Neural crest cell (in vitro differentiated cells): ENCODE data around the gene PLAAT4. TPM values are rescaled to one million over a fixed set of nuclear protein-coding genes. Genes with fewer than 3 reads are reported as not detected.
"Not testable (repeated sequence)": the region's sequence is repeated elsewhere in the genome, so short reads cannot be mapped to it uniquely, and the experiment has no call there.

Source experiments
- DNase-seq: peaks from one replicate; pipeline ENCODE4 v3.0.0; 2021; ENCODE audit warnings: low read depth, mixed read lengths, low spot score
- H3K27ac Mint-ChIP-seq: one replicate; pipeline ENCODE4 v1.8.0; 2021; ENCODE audit warnings: mild to moderate bottlenecking, mixed read lengths; ENCODE audit not compliant: unreplicated experiment
- H3K27me3 Mint-ChIP-seq: 2 replicates; pipeline ENCODE4 v1.8.0; 2021; ENCODE audit warnings: low read depth, mild to moderate bottlenecking, mixed read lengths
- H3K36me3 Mint-ChIP-seq: 2 replicates; pipeline ENCODE4 v1.8.0; 2021; ENCODE audit warnings: low read depth, mild to moderate bottlenecking, mixed read lengths
- H3K4me1 Mint-ChIP-seq: 2 replicates; pipeline ENCODE4 v1.8.0; 2021; ENCODE audit warnings: mixed read lengths
- H3K4me3 Mint-ChIP-seq: one replicate; pipeline ENCODE4 v1.8.0; 2021; ENCODE audit warnings: mild to moderate bottlenecking, mixed read lengths
- H3K9me3 Mint-ChIP-seq: 2 replicates; pipeline ENCODE4 v1.8.0; 2021; ENCODE audit warnings: mixed read lengths
- total RNA-seq: library from RNA; stranded (reverse); gene quantifications from 2 replicates; pipeline ENCODE4 v1.2.1, GENCODE V29; 2021
- TF ChIP-seq, protein P1 (sequence below): fragments of 200-600 bp; sonication (generic); conservative IDR thresholded peaks from 2 replicates; pipeline ENCODE4 v1.5.0; 2021; ENCODE audit warnings: antibody characterized with exemption, mild to moderate bottlenecking

Gene PLAAT4
- total RNA-seq, 1 donor from 2014 or later = not detected

DNA sequence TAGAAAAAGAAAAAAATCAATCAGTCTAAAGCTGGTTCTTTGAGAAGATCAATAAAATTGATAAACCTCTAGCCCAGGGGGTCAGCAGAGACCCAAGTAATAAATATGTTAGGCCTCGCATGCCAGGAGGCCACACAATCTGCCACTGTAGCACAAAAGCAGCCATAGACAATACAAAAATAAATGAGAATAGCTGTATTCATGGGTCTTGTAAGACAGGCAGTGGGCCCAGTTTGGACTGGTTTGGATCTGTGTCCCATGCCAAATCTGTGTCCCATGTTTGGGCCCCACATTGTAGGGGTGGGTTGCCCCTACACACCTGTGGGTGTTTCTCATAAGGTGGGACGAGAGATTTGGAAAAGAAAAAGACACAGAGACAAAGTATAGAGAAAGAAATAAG, 6.6 kb upstream of the PLAAT4 start:
- DNase-seq = no peak
- H3K4me1 Mint-ChIP-seq = peaks cover 15% of the 10 kb centered on the region
- no peaks in the 10 kb centered on the region for H3K36me3 Mint-ChIP-seq
- TF ChIP-seq, protein P1, sequence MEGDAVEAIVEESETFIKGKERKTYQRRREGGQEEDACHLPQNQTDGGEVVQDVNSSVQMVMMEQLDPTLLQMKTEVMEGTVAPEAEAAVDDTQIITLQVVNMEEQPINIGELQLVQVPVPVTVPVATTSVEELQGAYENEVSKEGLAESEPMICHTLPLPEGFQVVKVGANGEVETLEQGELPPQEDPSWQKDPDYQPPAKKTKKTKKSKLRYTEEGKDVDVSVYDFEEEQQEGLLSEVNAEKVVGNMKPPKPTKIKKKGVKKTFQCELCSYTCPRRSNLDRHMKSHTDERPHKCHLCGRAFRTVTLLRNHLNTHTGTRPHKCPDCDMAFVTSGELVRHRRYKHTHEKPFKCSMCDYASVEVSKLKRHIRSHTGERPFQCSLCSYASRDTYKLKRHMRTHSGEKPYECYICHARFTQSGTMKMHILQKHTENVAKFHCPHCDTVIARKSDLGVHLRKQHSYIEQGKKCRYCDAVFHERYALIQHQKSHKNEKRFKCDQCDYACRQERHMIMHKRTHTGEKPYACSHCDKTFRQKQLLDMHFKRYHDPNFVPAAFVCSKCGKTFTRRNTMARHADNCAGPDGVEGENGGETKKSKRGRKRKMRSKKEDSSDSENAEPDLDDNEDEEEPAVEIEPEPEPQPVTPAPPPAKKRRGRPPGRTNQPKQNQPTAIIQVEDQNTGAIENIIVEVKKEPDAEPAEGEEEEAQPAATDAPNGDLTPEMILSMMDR = no peak
- H3K27ac Mint-ChIP-seq = no peak overlapping the region
- no peaks in the 10 kb centered on the region for H3K9me3 Mint-ChIP-seq
- H3K27me3 Mint-ChIP-seq = peaks cover 46% of the 10 kb centered on the region
- no peak overlapping the region for H3K4me3 Mint-ChIP-seq

DNA sequence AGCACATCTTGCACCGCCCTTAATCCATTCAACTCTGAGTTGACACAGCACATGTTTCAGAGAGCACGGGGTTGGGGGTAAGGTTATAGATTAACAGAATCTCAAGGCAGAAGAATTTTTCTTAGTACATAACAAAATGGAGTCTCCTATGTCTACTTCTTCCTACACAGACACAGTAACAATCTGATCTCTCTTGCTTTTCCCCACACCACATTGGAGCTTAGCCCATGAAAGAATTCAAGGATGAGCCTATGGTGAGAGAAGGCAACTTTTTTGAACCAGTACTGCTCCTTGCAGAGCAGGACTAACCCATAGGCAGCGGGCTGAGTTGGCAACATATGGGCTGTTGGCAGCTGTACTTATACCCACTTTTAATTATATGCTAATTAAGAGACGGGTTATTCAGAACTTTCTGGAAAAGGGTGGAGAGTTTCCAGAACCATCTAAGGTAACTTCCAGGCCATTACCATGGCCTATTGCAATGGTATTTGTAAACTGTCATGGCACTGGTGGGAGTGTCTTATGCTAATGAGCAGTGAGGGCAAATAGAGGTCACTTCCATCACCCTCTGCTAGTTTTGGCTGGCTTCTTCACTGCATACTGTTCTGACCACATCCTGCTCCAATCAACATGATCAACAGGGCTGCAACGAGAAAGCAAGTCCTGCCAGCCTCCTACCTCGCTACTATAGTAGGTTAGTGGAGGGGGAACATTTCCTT, 5.4 kb upstream of the PLAAT4 start:
- not testable (repeated sequence) for H3K4me3 Mint-ChIP-seq, H3K36me3 Mint-ChIP-seq, H3K9me3 Mint-ChIP-seq, H3K27ac Mint-ChIP-seq, DNase-seq
- peaks cover 46% of the 10 kb centered on the region for H3K27me3 Mint-ChIP-seq
- peaks cover 15% of the 10 kb centered on the region for H3K4me1 Mint-ChIP-seq

DNA sequence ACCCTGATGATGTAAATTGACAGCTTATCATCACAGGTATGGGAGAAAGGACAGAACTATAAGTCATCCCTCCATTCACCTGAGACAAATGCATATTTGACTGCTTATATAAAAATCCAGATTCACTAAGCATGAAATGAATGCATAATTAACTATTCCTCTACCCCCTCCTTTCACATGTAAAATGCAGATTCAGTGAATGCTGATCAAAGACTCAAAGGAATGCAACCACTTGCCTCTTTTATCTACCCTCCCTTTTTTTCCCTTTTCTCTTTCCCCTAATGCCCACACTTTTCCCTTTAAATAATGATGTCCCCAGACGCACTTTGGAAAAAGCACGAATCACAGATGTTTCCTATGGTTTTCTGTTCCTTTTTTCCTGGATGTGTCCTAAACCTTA, 4.5 kb upstream of the PLAAT4 start:
- Mint-ChIP-seq H3K4me1 (peaks cover 15% of the 10 kb centered on the region), H3K27ac (no peak overlapping the region), H3K9me3 (no peaks in the 10 kb centered on the region), H3K27me3 (peaks cover 46% of the 10 kb centered on the region), H3K36me3 (no peaks in the 10 kb centered on the region), H3K4me3 (no peak overlapping the region)
- TF ChIP-seq, protein P1 = no peak
- DNase-seq = no peak

GRCh38 chr11:63532799-63533475, 3.7 kb upstream of the PLAAT4 start:
- H3K4me3 Mint-ChIP-seq = no peak overlapping the region
- H3K4me1 Mint-ChIP-seq = peaks cover 15% of the 10 kb centered on the region
- no peak overlapping the region for H3K27ac Mint-ChIP-seq
- peaks cover 40% of the 10 kb centered on the region for H3K27me3 Mint-ChIP-seq
- DNase-seq = no peak
- no peaks in the 10 kb centered on the region for H3K36me3 Mint-ChIP-seq
- no peaks in the 10 kb centered on the region for H3K9me3 Mint-ChIP-seq
- TF ChIP-seq, protein P1 = no peak

DNA sequence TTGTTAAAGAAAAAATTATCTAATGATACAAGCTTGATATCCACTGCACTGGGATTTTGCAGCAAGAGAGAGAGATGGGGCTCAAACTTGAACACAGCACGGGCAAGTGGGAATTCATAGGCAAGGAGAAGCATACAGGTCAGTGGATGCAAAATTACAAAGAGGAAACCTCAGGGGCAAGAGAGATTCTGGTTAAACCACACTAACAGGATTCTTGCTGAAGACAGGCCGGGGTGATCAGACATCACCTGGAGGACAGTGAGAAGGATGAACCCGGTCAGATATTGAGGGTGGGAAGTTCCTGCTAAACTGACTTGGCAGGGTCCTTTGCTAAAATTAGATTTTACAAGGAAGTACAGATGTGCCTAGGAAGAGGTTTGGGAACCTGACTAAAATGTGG, 2.5 kb upstream of the PLAAT4 start:
- H3K4me3 Mint-ChIP-seq = no peak overlapping the region
- TF ChIP-seq, protein P1 = no peak
- H3K27ac Mint-ChIP-seq = no peak overlapping the region
- H3K9me3 Mint-ChIP-seq = no peaks in the 10 kb centered on the region
- peaks cover 11% of the 10 kb centered on the region for H3K4me1 Mint-ChIP-seq
- DNase-seq = no peak
- no peaks in the 10 kb centered on the region for H3K36me3 Mint-ChIP-seq
- peaks cover 33% of the 10 kb centered on the region for H3K27me3 Mint-ChIP-seq

GRCh38 chr11:63534895-63535461, 1.6 kb upstream of the PLAAT4 start:
- Mint-ChIP-seq H3K4me1 (peaks cover 4% of the 10 kb centered on the region), H3K9me3 (no peaks in the 10 kb centered on the region), H3K27ac (no peak overlapping the region)

More at GRCh38 chr11:63534895-63535461, 1.6 kb upstream of the PLAAT4 start:
- Mint-ChIP-seq H3K4me3 (no peak overlapping the region), H3K27me3 (peaks cover 26% of the 10 kb centered on the region), H3K36me3 (no peaks in the 10 kb centered on the region)
- TF ChIP-seq, protein P1 = no peak
- DNase-seq = no peak
